Posterior vena cava (tissue), 2 donors: Measurements from ENCODE around the gene AP1S3. TPM values are rescaled to one million over a fixed set of nuclear protein-coding genes. Genes with fewer than 3 reads are reported as not detected.
"Not testable (repeated sequence)": the region's sequence is repeated elsewhere in the genome, so short reads cannot be mapped to it uniquely, and the experiment has no call there.

Experiments used
- DNase-seq: peaks from one replicate; pipeline ENCODE4 v3.0.0-alpha.2; 2020; ENCODE audit warnings: low spot score
- intact Hi-C, 2 donors: fragments of 100-400 bp; cut with DNase I; formaldehyde crosslinking; loops; one replicate each; pipeline versions ENCODE4 v1.14.1 to v1.14.2; 2022 to 2023
- long read RNA-seq, 2 donors: library from polyadenylated mRNA; unstranded; transcript quantifications; one replicate each; pipeline ENCODE4 v2.0.0, GENCODE V29; 2020 to 2021
- total RNA-seq, 2 donors: library from RNA; stranded (reverse); fragmentation: NEBNext Ultra II Directional; extraction: Animal tissue kit (Norgen Biotek cat#: 25700); gene quantifications; one replicate each; pipeline ENCODE4 v1.2.1, GENCODE V29; 2021
- donor health status: DM: yes; HTN: yes; CAD: no.
- donor health status: DM: yes; HTN: yes; CAD: no.

The AP1S3 gene
- 1 to 10 TPM; 1.2 to 1.5 TPM for total RNA-seq
- long read RNA-seq, donor 1: 0 reads
- long read RNA-seq, donor 2, partial matches to known transcripts: 0 of 2 reads
- long read RNA-seq, donor 2, other reads (novel, unspliced or antisense): 1 of 2 reads

GRCh38 chr2:223837287-223838061 lies at the start of gene AP1S3:
AP1S3 (minus strand) TSS chr2:223837582; CDS start chr2:223837450, 132 bp downstream.
- DNase-seq: peak; percentile 85
- intact Hi-C loops: no loop called here

- intact Hi-C loops: no loop called here
- DNase-seq: no peak
Observed at GRCh38 chr2:223887127-223887526, 49.7 kb upstream of the AP1S3 start.

- intact Hi-C loops: no loop called here
- no peak for DNase-seq
Observed at GRCh38 chr2:223886726-223887125, 49.3 kb upstream of the AP1S3 start.

GRCh38 chr2:223884399-223884798 lies 47.0 kb upstream of the AP1S3 start:
- intact Hi-C loops: no loop called here
- no peak for DNase-seq

- intact Hi-C loops: no loop called here
- no peak for DNase-seq
Observed at GRCh38 chr2:223882715-223883114, 45.3 kb upstream of the AP1S3 start.

GRCh38 chr2:223880796-223881195 lies 43.4 kb upstream of the AP1S3 start:
- intact Hi-C loops: no loop called here
- no peak for DNase-seq

- intact Hi-C loops: no loop called here
- no peak for DNase-seq
Observed at GRCh38 chr2:223877721-223878410, 40.5 kb upstream of the AP1S3 start.

- intact Hi-C loops: no loop called here
- DNase-seq: no peak
Observed at GRCh38 chr2:223873672-223874071, 36.3 kb upstream of the AP1S3 start.

GRCh38 chr2:223872772-223873171 lies 35.4 kb upstream of the AP1S3 start:
- intact Hi-C loops: not testable (repeated sequence)

GRCh38 chr2:223871661-223872060 lies 34.3 kb upstream of the AP1S3 start:
- intact Hi-C loops, DNase-seq: not testable (repeated sequence)

More at GRCh38 chr2:223872772-223873171, 35.4 kb upstream of the AP1S3 start:
- DNase-seq: not testable (repeated sequence)

GRCh38 chr2:223870840-223871611 lies 33.6 kb upstream of the AP1S3 start:
- no peak for DNase-seq
- intact Hi-C loops: no loop called here

- intact Hi-C loops: no loop called here
- no peak for DNase-seq
Observed at GRCh38 chr2:223868005-223868404, 30.6 kb upstream of the AP1S3 start.

- intact Hi-C loops: no loop called here
- no peak for DNase-seq
Observed at GRCh38 chr2:223865907-223866508, 28.6 kb upstream of the AP1S3 start.

GRCh38 chr2:223865124-223865523 lies 27.7 kb upstream of the AP1S3 start:
- DNase-seq: no peak
- intact Hi-C loops: no loop called here

- DNase-seq: no peak
- intact Hi-C loops: loop anchor here in 1 of 2 donors (5.0 kb wide), 2 partner anchors 186 to 326 kb away; no protein-coding TSS in a partner anchor
Observed at GRCh38 chr2:223863491-223863890, 26.1 kb upstream of the AP1S3 start.

- DNase-seq: no peak
- intact Hi-C loops: loop anchor here in 1 of 2 donors (5.0 kb wide), 2 partner anchors 184 to 324 kb away; no protein-coding TSS in a partner anchor
Observed at GRCh38 chr2:223860809-223861738, 23.7 kb upstream of the AP1S3 start.

GRCh38 chr2:223859070-223859469 lies 21.7 kb upstream of the AP1S3 start:
- no peak for DNase-seq
- intact Hi-C loops: no loop called here

GRCh38 chr2:223856584-223856983 lies 19.2 kb upstream of the AP1S3 start:
- DNase-seq: no peak
- intact Hi-C loops: no loop called here
